Neural progenitor cell (in vitro differentiated cells): ENCODE data around the gene AMBRA1. TPM values are rescaled to one million over a fixed set of nuclear protein-coding genes. Genes with fewer than 3 reads are reported as not detected.

ENCODE experiments used
- DNase-seq: peaks from one replicate; pipeline ENCODE4 v3.0.0-alpha.2; 2016; ENCODE audit warnings: low spot score
- H2AFZ ChIP-seq: fragments of 200-600 bp; sonication (generic); replicated peaks from 2 replicates; pipeline ENCODE4 v1.6.1; 2016; ENCODE audit warnings: antibody characterized with exemption
- H3F3A ChIP-seq: fragments of 200-600 bp; sonication (generic); 2 replicates; pipeline ENCODE4 v1.6.1; 2016; ENCODE audit warnings: antibody characterized with exemption, low read depth
- H3K27ac ChIP-seq: fragments of 200-600 bp; sonication (generic); 2 replicates; pipeline ENCODE4 v1.5.1; 2016; ENCODE audit warnings: mild to moderate bottlenecking
- H3K27me3 ChIP-seq: fragments of 200-600 bp; sonication (generic); 2 replicates; pipeline ENCODE4 v1.6.1; 2016; ENCODE audit warnings: mild to moderate bottlenecking, moderate library complexity
- H3K36me3 ChIP-seq: fragments of 200-600 bp; sonication (generic); 2 replicates; pipeline ENCODE4 v1.5.1; 2016
- H3K4me1 ChIP-seq: fragments of 200-600 bp; sonication (generic); 2 replicates; pipeline ENCODE4 v1.6.1; 2016; ENCODE audit warnings: mixed run types
- H3K4me2 ChIP-seq: fragments of 200-600 bp; sonication (generic); 2 replicates; pipeline ENCODE4 v1.6.1; 2016
- H3K4me3 ChIP-seq: fragments of 200-600 bp; sonication (generic); 2 replicates; pipeline ENCODE4 v1.5.1; 2016
- H3K79me2 ChIP-seq: fragments of 200-600 bp; sonication (generic); 2 replicates; pipeline ENCODE4 v1.6.1; 2016; ENCODE audit warnings: low read depth
- H3K9ac ChIP-seq: fragments of 200-600 bp; sonication (generic); 2 replicates; pipeline ENCODE4 v1.6.1; 2016
- H3K9me3 ChIP-seq: fragments of 200-600 bp; sonication (generic); 2 replicates; pipeline ENCODE4 v1.5.1; 2016; ENCODE audit warnings: low read depth
- H4K20me1 ChIP-seq: fragments of 200-600 bp; sonication (generic); 2 replicates; pipeline ENCODE4 v1.6.1; 2016; ENCODE audit warnings: low read depth
- H3K27ac Mint-ChIP-seq: 3 replicates; pipeline ENCODE4 v1.8.0; 2021; ENCODE audit warnings: mixed read lengths
- H3K27me3 Mint-ChIP-seq: 2 replicates; pipeline ENCODE4 v1.8.0; 2022; ENCODE audit warnings: low read depth, mild to moderate bottlenecking, inconsistent platforms, moderate library complexity, mixed read lengths; ENCODE audit not compliant: insufficient read depth
- H3K36me3 Mint-ChIP-seq: 3 replicates; pipeline ENCODE4 v1.8.0; 2021; ENCODE audit warnings: mixed read lengths
- H3K4me1 Mint-ChIP-seq: 3 replicates; pipeline ENCODE4 v1.8.0; 2021; ENCODE audit warnings: mixed read lengths
- H3K4me3 Mint-ChIP-seq: 3 replicates; pipeline ENCODE4 v1.8.0; 2021; ENCODE audit warnings: mild to moderate bottlenecking, moderate library complexity, mixed read lengths
- H3K9me3 Mint-ChIP-seq: 3 replicates; pipeline ENCODE4 v1.8.0; 2020; ENCODE audit warnings: mixed read lengths
- EZH2 ChIP-seq: fragments of 200-600 bp; sonication (generic); IDR thresholded peaks from 2 replicates; pipeline ENCODE4 v1.6.1; 2017; ENCODE audit warnings: antibody characterized with exemption, mild to moderate bottlenecking, moderate library complexity
- EZH2phosphoT487 ChIP-seq: fragments of 200-600 bp; sonication (generic); IDR thresholded peaks from 2 replicates; pipeline ENCODE4 v1.6.1; 2017; ENCODE audit warnings: antibody characterized with exemption
- total RNA-seq: library from RNA; depleted of rRNA; stranded (reverse); fragments of >200 nt; gene quantifications from 2 replicates; pipeline ENCODE4 v1.2.3, GENCODE V29; 2015; ENCODE audit warnings: low replicate concordance
- TF ChIP-seq, protein P1 (sequence below): fragments of 200-600 bp; sonication (generic); IDR thresholded peaks from 2 replicates; pipeline ENCODE4 v1.5.1; 2017; ENCODE audit warnings: antibody characterized with exemption, mild to moderate bottlenecking

AMBRA1 gene
- total RNA-seq, 1 donor from 2014 or later, result 20.7 TPM

- Mint-ChIP-seq H3K27me3 (peaks cover 3% of the 10 kb centered on the region), H3K27ac (no peak overlapping the region), H3K4me3 (no peak overlapping the region), H3K4me1 (peaks cover 19% of the 10 kb centered on the region), H3K36me3 (no peaks in the 10 kb centered on the region), H3K9me3 (no peaks in the 10 kb centered on the region)
- TF ChIP-seq EZH2, result no peak
- TF ChIP-seq, protein P1, sequence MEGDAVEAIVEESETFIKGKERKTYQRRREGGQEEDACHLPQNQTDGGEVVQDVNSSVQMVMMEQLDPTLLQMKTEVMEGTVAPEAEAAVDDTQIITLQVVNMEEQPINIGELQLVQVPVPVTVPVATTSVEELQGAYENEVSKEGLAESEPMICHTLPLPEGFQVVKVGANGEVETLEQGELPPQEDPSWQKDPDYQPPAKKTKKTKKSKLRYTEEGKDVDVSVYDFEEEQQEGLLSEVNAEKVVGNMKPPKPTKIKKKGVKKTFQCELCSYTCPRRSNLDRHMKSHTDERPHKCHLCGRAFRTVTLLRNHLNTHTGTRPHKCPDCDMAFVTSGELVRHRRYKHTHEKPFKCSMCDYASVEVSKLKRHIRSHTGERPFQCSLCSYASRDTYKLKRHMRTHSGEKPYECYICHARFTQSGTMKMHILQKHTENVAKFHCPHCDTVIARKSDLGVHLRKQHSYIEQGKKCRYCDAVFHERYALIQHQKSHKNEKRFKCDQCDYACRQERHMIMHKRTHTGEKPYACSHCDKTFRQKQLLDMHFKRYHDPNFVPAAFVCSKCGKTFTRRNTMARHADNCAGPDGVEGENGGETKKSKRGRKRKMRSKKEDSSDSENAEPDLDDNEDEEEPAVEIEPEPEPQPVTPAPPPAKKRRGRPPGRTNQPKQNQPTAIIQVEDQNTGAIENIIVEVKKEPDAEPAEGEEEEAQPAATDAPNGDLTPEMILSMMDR, result no peak
- no peak for TF ChIP-seq EZH2phosphoT487
- Histone ChIP-seq H3K4me1 (no peaks in the 10 kb centered on the region), H3F3A (peaks cover 13% of the 10 kb centered on the region), H3K79me2 (peaks cover 5% of the 10 kb centered on the region), H3K36me3 (no peaks in the 10 kb centered on the region), H3K9ac (no peak overlapping the region), H3K27ac (no peak overlapping the region), H2AFZ (no peak overlapping the region), H3K9me3 (no peaks in the 10 kb centered on the region), H4K20me1 (no peaks in the 10 kb centered on the region), H3K27me3 (no peaks in the 10 kb centered on the region), H3K4me2 (no peak overlapping the region), H3K4me3 (no peak overlapping the region)
- DNase-seq, result no peak
These were observed 18.5 kb upstream of the AMBRA1 start for GRCh38 chr11:46612326-46612725.

DNA sequence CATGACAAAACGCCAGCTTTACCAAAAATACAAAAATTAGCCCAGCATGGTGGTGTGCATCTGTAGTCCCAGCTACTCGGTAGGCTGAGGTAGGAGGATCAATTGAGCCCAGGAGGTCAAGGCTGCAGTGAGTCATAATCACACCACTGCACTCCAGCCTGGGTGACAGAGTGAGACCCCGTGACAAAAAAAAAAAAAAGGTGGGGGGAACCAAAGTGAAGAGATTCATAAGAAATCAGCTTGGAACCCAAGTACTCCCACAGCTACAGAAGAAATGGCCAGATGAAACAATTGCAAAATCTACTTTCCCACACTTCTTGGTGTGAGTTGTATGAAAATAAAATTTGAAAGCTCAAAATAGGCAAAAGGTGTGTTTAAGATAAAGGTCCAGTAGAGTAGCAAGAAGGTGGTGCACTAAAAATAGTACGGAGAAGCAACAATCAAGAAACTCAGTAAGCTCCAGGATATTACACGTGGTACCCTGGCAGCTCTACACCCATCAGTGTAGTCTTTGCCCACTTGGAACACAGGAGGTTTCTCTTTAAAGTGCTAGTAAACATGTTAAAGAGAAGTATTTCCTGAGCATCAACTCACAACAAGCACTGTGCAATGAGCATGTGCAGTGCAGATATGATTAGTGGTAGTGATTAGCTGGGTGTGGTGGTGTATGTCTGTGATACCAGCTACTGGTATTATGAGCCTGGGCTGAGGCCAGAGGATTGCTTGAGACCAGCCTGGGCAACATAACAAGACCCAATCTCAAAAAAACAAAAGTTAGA, 17.9 kb upstream of the AMBRA1 start:
- no peak overlapping the region for H3K27ac Mint-ChIP-seq
- no peak overlapping the region for H3K4me2 ChIP-seq
- DNase-seq, result no peak
- H3K27me3 Mint-ChIP-seq, result peaks cover under 1% of the 10 kb centered on the region
- H3K9me3 Mint-ChIP-seq, result no peaks in the 10 kb centered on the region
- no peak overlapping the region for H3K9ac ChIP-seq
- no peaks in the 10 kb centered on the region for H3K36me3 ChIP-seq
- no peak overlapping the region for H3K4me3 Mint-ChIP-seq
- no peaks in the 10 kb centered on the region for H3K4me1 ChIP-seq
- H2AFZ ChIP-seq, result no peak overlapping the region
- H3F3A ChIP-seq, result peaks cover 11% of the 10 kb centered on the region
- no peak overlapping the region for H3K4me3 ChIP-seq
- peaks cover 19% of the 10 kb centered on the region for H3K4me1 Mint-ChIP-seq
- H3K27ac ChIP-seq, result no peak overlapping the region
- no peaks in the 10 kb centered on the region for H3K36me3 Mint-ChIP-seq
- no peaks in the 10 kb centered on the region for H3K9me3 ChIP-seq
- H3K79me2 ChIP-seq, result peaks cover 5% of the 10 kb centered on the region
- H4K20me1 ChIP-seq, result no peaks in the 10 kb centered on the region
- TF ChIP-seq EZH2, result no peak
- no peak for TF ChIP-seq EZH2phosphoT487
- TF ChIP-seq, protein P1, result no peak
- H3K27me3 ChIP-seq, result no peaks in the 10 kb centered on the region

DNA sequence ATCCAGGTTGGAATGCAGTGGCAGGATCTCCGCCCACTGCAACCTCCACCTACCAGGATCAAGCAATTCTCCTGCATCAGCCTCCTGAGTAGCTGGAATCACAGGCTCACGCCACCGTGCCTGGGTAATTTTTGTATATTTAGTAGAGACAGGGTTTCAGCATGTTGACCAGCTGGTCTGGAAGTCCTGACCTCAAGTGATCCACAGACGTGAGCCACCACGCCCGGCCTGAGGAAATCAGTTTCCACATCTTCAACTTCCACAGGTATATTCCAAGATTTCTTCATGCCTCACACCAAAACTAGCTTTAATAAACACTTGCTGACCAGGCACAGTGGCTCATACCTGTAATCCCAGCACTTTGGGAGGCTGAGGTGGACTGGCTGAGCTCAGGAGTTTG, 15.6 kb upstream of the AMBRA1 start:
- TF ChIP-seq, protein P1, result no peak
- no peak for TF ChIP-seq EZH2
- TF ChIP-seq EZH2phosphoT487, result no peak
- Histone ChIP-seq H2AFZ (no peak overlapping the region), H3K4me3 (no peak overlapping the region), H3K9me3 (no peaks in the 10 kb centered on the region), H3K36me3 (no peaks in the 10 kb centered on the region), H3F3A (no peaks in the 10 kb centered on the region), H3K27ac (no peak overlapping the region), H3K27me3 (no peaks in the 10 kb centered on the region), H4K20me1 (no peaks in the 10 kb centered on the region), H3K4me1 (no peaks in the 10 kb centered on the region), H3K79me2 (no peaks in the 10 kb centered on the region), H3K9ac (no peak overlapping the region), H3K4me2 (no peak overlapping the region)
- no peaks in the 10 kb centered on the region for H3K9me3 Mint-ChIP-seq
- H3K4me1 Mint-ChIP-seq, result peaks cover 6% of the 10 kb centered on the region
- no peak for DNase-seq
- no peak overlapping the region for H3K4me3 Mint-ChIP-seq
- H3K27me3 Mint-ChIP-seq, result no peaks in the 10 kb centered on the region
- no peak overlapping the region for H3K27ac Mint-ChIP-seq
- H3K36me3 Mint-ChIP-seq, result no peaks in the 10 kb centered on the region
